ENCODE measurements around the gene CYB5RL. TPM values are rescaled to one million over a fixed set of nuclear protein-coding genes. Genes with fewer than 3 reads are reported as not detected.
A peak's percentile ranks its signal among the peaks of the same experiment; 100 is the strongest.

CYB5RL gene
- total and polyA plus RNA-seq, 10 donors = 1.3 to 15.1 (median 8.9) TPM

GRCh38 chr1:54224233-54224632, 24.4 kb upstream of the CYB5RL start:
- Histone ChIP-seq H3K27ac (no peak overlapping the region), H3K4me1 (peaks cover 7 to 32% (median 23%) of the 10 kb centered on the region in 6 donors), H3K27me3 (replicated peaks in 1 of 7) (no peaks in the 10 kb centered on the region), H3K9me3 (no peaks in the 10 kb centered on the region), H3K4me3 (no peak overlapping the region), H3K36me3 (peaks cover 0 to 88% (median 11%) of the 10 kb centered on the region in 6 donors)
- peak; percentile 45 for DNase-seq
- intact Hi-C loops (cut with DNase I; ENCODE audit: low total_unique reads) = no loop called here
- TF ChIP-seq POLR2AphosphoS5 (IDR thresholded peaks at IDR 0.05) = no peak
- no peak for TF ChIP-seq POLR2A (IDR thresholded peaks at IDR 0.05)
- TF ChIP-seq, protein P1, sequence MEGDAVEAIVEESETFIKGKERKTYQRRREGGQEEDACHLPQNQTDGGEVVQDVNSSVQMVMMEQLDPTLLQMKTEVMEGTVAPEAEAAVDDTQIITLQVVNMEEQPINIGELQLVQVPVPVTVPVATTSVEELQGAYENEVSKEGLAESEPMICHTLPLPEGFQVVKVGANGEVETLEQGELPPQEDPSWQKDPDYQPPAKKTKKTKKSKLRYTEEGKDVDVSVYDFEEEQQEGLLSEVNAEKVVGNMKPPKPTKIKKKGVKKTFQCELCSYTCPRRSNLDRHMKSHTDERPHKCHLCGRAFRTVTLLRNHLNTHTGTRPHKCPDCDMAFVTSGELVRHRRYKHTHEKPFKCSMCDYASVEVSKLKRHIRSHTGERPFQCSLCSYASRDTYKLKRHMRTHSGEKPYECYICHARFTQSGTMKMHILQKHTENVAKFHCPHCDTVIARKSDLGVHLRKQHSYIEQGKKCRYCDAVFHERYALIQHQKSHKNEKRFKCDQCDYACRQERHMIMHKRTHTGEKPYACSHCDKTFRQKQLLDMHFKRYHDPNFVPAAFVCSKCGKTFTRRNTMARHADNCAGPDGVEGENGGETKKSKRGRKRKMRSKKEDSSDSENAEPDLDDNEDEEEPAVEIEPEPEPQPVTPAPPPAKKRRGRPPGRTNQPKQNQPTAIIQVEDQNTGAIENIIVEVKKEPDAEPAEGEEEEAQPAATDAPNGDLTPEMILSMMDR (IDR thresholded peaks at IDR 0.05 in 8 of 11, conservative IDR thresholded peaks at IDR 0.05 in 3 of 11) = no peak
- WGBS, 5 donors = 82 to 100% (median 95%) methylated on average over 6 of the region's 6 CpGs

DNA sequence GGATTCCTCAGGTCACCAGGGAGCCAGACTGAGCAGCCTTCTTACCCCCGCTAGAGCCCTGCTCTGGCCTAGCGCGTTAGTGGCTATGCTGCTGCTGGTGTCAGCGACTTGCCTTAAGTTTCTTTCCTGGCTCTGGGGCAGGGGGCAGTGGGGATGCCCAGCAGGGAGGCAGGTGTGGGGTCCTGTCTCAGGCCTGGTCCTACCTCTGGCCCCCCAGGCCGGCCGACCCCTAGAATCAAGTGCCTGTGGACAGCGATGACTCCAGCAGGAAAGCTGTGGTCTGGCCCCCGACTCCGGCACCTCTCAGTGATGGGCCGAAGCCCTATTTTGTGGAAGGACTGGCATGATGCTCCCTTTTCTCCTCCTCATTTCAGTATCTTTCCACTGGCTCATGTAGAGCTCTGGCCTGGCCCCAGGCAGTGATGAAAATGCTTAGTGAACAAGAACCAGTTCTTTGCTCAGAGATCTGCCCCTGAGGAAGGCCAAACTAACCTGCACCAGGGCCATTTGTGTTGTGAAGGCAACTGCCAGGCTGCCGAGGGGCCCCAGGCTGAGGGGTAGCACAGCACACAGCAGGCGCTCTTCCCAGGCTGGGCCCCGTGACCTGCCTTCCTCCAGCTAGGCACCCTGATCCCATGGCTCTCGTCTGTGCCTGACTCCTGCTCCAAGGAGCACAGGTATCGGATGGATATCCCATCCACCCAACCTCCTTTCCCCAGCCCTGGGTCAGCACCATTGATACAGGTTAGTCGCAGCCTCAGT, 23.8 kb upstream of the CYB5RL start:
- H3K27ac ChIP-seq = no peak overlapping the region
- H3K4me3 ChIP-seq = no peak overlapping the region
- TF ChIP-seq POLR2A (IDR thresholded peaks at IDR 0.05) (no peak), POLR2AphosphoS5 (IDR thresholded peaks at IDR 0.05) (no peak)
- TF ChIP-seq, protein P1 (IDR thresholded peaks at IDR 0.05 in 8 of 11, conservative IDR thresholded peaks at IDR 0.05 in 3 of 11) = no peak
- DNase-seq = peak; percentile 61
- no peaks in the 10 kb centered on the region for H3K9me3 ChIP-seq
- no peaks in the 10 kb centered on the region for H3K27me3 ChIP-seq (replicated peaks in 1 of 7)
- intact Hi-C loops (cut with DNase I; ENCODE audit: low total_unique reads) = no loop called here
- peaks cover 0 to 89% (median 17%) of the 10 kb centered on the region in 6 donors for H3K36me3 ChIP-seq
- 90 to 95% (median 94%) methylated on average over 11 to 16 of the region's 16 CpGs for WGBS, 5 donors
- H3K4me1 ChIP-seq = peaks cover 12 to 33% (median 28%) of the 10 kb centered on the region in 6 donors

DNA sequence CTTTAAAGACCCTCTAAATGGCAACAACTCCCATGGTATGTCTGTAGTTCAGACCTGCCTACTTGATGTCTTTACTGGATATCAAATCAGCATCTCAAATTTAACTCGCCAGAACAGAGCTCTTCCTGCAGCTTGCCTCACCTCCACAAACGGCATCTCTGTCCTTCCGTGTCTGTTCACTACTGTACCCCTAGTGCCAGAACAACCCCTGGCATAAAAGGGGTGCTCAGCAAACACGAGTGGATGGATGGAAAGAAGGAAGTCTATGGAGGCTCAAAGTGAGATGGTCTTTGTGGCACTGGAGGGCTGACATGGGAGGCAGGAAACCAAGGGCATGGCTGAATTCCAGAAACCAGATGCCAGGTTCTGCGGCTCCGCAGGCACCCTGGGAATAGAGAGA, 22.9 kb upstream of the CYB5RL start:
- no peaks in the 10 kb centered on the region for H3K27me3 ChIP-seq (replicated peaks in 1 of 7)
- no peak for TF ChIP-seq POLR2AphosphoS5 (IDR thresholded peaks at IDR 0.05)
- TF ChIP-seq, protein P1 (IDR thresholded peaks at IDR 0.05 in 8 of 11, conservative IDR thresholded peaks at IDR 0.05 in 3 of 11) = no peak
- no peak for TF ChIP-seq POLR2A (IDR thresholded peaks at IDR 0.05)
- no peaks in the 10 kb centered on the region for H3K9me3 ChIP-seq
- intact Hi-C loops (cut with DNase I; ENCODE audit: low total_unique reads) = no loop called here
- no peak for DNase-seq
- peaks cover 0 to 89% (median 26%) of the 10 kb centered on the region in 6 donors for H3K36me3 ChIP-seq
- 60 to 85% (median 67%) methylated on average over 6 of the region's 6 CpGs for WGBS, 5 donors
- peaks cover 13 to 40% (median 32%) of the 10 kb centered on the region in 6 donors for H3K4me1 ChIP-seq
- no peak overlapping the region for H3K4me3 ChIP-seq
- no peak overlapping the region for H3K27ac ChIP-seq

- Histone ChIP-seq H3K27ac (no peak overlapping the region), H3K27me3 (replicated peaks in 1 of 7) (no peaks in the 10 kb centered on the region), H3K36me3 (peaks cover 0 to 89% (median 33%) of the 10 kb centered on the region in 6 donors), H3K4me3 (no peak overlapping the region), H3K4me1 (peaks cover 13 to 44% (median 32%) of the 10 kb centered on the region in 6 donors), H3K9me3 (no peaks in the 10 kb centered on the region)
- intact Hi-C loops (cut with DNase I; ENCODE audit: low total_unique reads) = no loop called here
- WGBS, 5 donors = 92 to 96% (median 93%) methylated on average over 3 to 7 of the region's 7 CpGs
- TF ChIP-seq POLR2A (IDR thresholded peaks at IDR 0.05) = no peak
- no peak for TF ChIP-seq POLR2AphosphoS5 (IDR thresholded peaks at IDR 0.05)
- TF ChIP-seq, protein P1 (IDR thresholded peaks at IDR 0.05 in 8 of 11, conservative IDR thresholded peaks at IDR 0.05 in 3 of 11) = no peak
- peak; percentile 38 for DNase-seq
Measured at GRCh38 chr1:54221867-54222484, 22.1 kb upstream of the CYB5RL start.
